Mesenchymal stem cell (in vitro differentiated cells and primary cell): ENCODE results near the gene SLIT3.

Source experiments
- DNase-seq: peaks from one replicate; pipeline ENCODE4 v3.0.0-alpha.2; 2013
- H2AFZ ChIP-seq: one replicate; pipeline ENCODE4 v1.6.1; 2013; ENCODE audit warnings: low read depth, mild to moderate bottlenecking, control low read depth, inconsistent platforms, low read length, moderate library complexity
- H2AK5ac ChIP-seq: 2 replicates; pipeline ENCODE4 v1.6.1; 2013; ENCODE audit warnings: low read length, moderate library complexity, mild to moderate bottlenecking, inconsistent platforms; ENCODE audit not compliant: severe bottlenecking
- H2BK120ac ChIP-seq: one replicate; pipeline ENCODE4 v1.6.1; 2013; ENCODE audit warnings: low read depth, mild to moderate bottlenecking, inconsistent platforms, low read length, moderate library complexity
- H2BK12ac ChIP-seq, 2 experiments: one replicate each; pipeline ENCODE4 v1.6.1; 2013; ENCODE audit warnings: inconsistent platforms in 2 of 2, low read length in 2 of 2, mild to moderate bottlenecking in 2 of 2, moderate library complexity in 2 of 2, control low read depth in 1 of 2
- H2BK15ac ChIP-seq: one replicate; pipeline ENCODE4 v1.6.1; 2013; ENCODE audit warnings: mild to moderate bottlenecking, low read depth, inconsistent platforms; ENCODE audit not compliant: poor library complexity, severe bottlenecking
- H2BK5ac ChIP-seq: 2 replicates; pipeline ENCODE4 v1.6.1; 2013; ENCODE audit warnings: low read depth, mild to moderate bottlenecking, low read length, control low read depth, inconsistent platforms; ENCODE audit not compliant: poor library complexity, severe bottlenecking
- H3K14ac ChIP-seq, 2 experiments: one replicate each; pipeline ENCODE4 v1.6.1; 2013; ENCODE audit warnings: inconsistent platforms in 2 of 2, low read length in 2 of 2, control low read depth in 1 of 2, mild to moderate bottlenecking in 1 of 2, moderate library complexity in 1 of 2
- H3K18ac ChIP-seq, 2 experiments: one replicate each; pipeline ENCODE4 v1.6.1; 2013; ENCODE audit warnings: inconsistent platforms in 2 of 2, low read length in 2 of 2, control low read depth in 1 of 2, low read depth in 1 of 2, mild to moderate bottlenecking in 1 of 2
- H3K23ac ChIP-seq, 2 experiments: one replicate each; pipeline ENCODE4 v1.6.1; 2013; ENCODE audit warnings: inconsistent platforms in 2 of 2, low read length in 2 of 2, mild to moderate bottlenecking in 2 of 2, moderate library complexity in 2 of 2, control low read depth in 1 of 2
- H3K27ac ChIP-seq: 2 replicates; pipeline ENCODE4 v1.5.1; 2013; ENCODE audit warnings: mild to moderate bottlenecking, moderate library complexity, low read length, control low read depth, inconsistent platforms; ENCODE audit not compliant: poor library complexity, severe bottlenecking
- H3K27me3 ChIP-seq, 2 experiments: 2 replicates each; pipeline versions ENCODE4 v1.6.1 to v1.7.0; 2013; ENCODE audit warnings: low read length in 2 of 2, mild to moderate bottlenecking in 2 of 2, moderate library complexity in 2 of 2, control low read depth in 1 of 2, inconsistent platforms in 1 of 2; ENCODE audit not compliant: control insufficient read depth in 1 of 2, insufficient read depth in 1 of 2
- H3K36me3 ChIP-seq, 2 experiments: 2 replicates each; pipeline versions ENCODE4 v1.6.1 to v1.7.0; 2013; ENCODE audit warnings: low read length in 2 of 2, control low read depth in 1 of 2, inconsistent platforms in 1 of 2, low read depth in 1 of 2, mild to moderate bottlenecking in 1 of 2; ENCODE audit not compliant: insufficient read depth in 2 of 2, control insufficient read depth in 1 of 2
- H3K4ac ChIP-seq, 2 experiments: one replicate each; pipeline ENCODE4 v1.6.1; 2013; ENCODE audit warnings: inconsistent platforms in 2 of 2, low read length in 2 of 2, mild to moderate bottlenecking in 2 of 2, moderate library complexity in 2 of 2, control low read depth in 1 of 2, low read depth in 1 of 2
- H3K4me1 ChIP-seq: 2 replicates; pipeline ENCODE4 v1.6.1; 2013; ENCODE audit warnings: low read depth, low read length, control low read depth; ENCODE audit not compliant: control insufficient read depth, insufficient read depth
- H3K4me2 ChIP-seq: 2 replicates; pipeline ENCODE4 v1.6.1; 2013; ENCODE audit warnings: low read length, mild to moderate bottlenecking, inconsistent platforms; ENCODE audit not compliant: poor library complexity, severe bottlenecking
- H3K4me3 ChIP-seq, 2 experiments: 2 replicates each; pipeline versions ENCODE4 v1.5.1 to v1.7.0; 2013; ENCODE audit warnings: low read length in 2 of 2, mild to moderate bottlenecking in 2 of 2, control low read depth in 1 of 2, low read depth in 1 of 2; ENCODE audit not compliant: insufficient read depth in 1 of 2
- H3K79me1 ChIP-seq: replicated peaks from 2 replicates; pipeline ENCODE4 v1.6.1; 2013; ENCODE audit warnings: mild to moderate bottlenecking, control low read depth, low read length, inconsistent platforms; ENCODE audit not compliant: poor library complexity, severe bottlenecking
- H3K9ac ChIP-seq: 2 replicates; pipeline ENCODE4 v1.7.0; 2013; ENCODE audit warnings: mild to moderate bottlenecking, low read length, moderate library complexity
- H3K9me3 ChIP-seq: 2 replicates; pipeline ENCODE4 v1.7.0; 2013; ENCODE audit warnings: mild to moderate bottlenecking, low read length; ENCODE audit not compliant: control insufficient read depth
- H4K8ac ChIP-seq: one replicate; pipeline ENCODE4 v1.6.1; 2013; ENCODE audit warnings: inconsistent platforms, mild to moderate bottlenecking, low read length, moderate library complexity
- H4K91ac ChIP-seq: one replicate; pipeline ENCODE4 v1.6.1; 2013; ENCODE audit warnings: mild to moderate bottlenecking, low read length, inconsistent platforms
- WGBS: methylation state at CpG from one replicate; pipeline ENCODE4 v1.1.7; 2013; ENCODE audit warnings: mixed read lengths; 5-methylcytosine and 5-hydroxymethylcytosine counted together

SLIT3 gene

DNA sequence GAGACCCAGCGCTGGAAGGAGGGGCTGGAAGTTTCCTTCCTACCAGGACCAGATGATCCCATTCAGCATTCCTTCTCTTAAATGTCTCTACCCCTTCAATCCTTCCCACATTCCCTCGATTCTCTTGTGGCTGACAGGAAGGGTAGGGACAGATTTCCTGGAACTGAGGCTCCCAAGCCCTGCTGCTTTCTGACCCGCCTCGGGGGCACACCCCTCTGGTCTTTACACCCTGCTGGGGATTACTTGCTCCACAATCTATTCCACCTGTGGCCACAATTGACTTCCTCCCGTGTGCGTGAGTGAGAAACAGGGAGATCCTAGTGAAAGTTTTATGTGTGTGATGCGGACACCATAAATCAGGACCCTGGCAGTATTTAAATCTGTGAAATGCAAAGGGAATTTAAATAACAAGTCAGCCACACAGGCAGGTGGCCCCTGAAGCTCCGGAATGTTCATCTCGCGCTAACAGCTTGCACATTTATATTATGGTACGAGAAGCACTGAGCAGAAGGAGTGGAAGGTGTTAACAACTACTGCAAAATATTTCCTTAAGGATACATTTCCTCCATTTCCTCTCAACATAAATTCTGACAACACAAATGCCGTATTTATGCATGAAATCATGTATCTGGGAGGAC is 237.5 kb downstream of the SLIT3 start:
- Histone ChIP-seq H2BK12ac (no peak overlapping the region), H3K27me3 (peaks cover 0 to 5% of the 10 kb centered on the region in 2 experiments), H4K91ac (no peak overlapping the region), H4K8ac (no peak overlapping the region), H3K4me1 (peaks cover 3% of the 10 kb centered on the region), H3K9ac (no peak overlapping the region), H3K4ac (no peak overlapping the region), H3K27ac (no peak overlapping the region), H3K4me2 (no peak overlapping the region), H2BK5ac (no peak overlapping the region), H3K4me3 (no peak overlapping the region), H3K79me1 (no peaks in the 10 kb centered on the region), H2BK15ac (no peak overlapping the region), H3K36me3 (peaks cover 0 to 45% of the 10 kb centered on the region in 2 experiments), H3K14ac (no peak overlapping the region), H3K23ac (no peak overlapping the region), H3K18ac (no peak overlapping the region), H2BK120ac (no peak overlapping the region), H3K9me3 (no peaks in the 10 kb centered on the region), H2AFZ (no peak overlapping the region), H2AK5ac (no peak overlapping the region)
- DNase-seq: no peak
- 56% methylated on average over 10 of the region's 12 CpGs for WGBS

DNA sequence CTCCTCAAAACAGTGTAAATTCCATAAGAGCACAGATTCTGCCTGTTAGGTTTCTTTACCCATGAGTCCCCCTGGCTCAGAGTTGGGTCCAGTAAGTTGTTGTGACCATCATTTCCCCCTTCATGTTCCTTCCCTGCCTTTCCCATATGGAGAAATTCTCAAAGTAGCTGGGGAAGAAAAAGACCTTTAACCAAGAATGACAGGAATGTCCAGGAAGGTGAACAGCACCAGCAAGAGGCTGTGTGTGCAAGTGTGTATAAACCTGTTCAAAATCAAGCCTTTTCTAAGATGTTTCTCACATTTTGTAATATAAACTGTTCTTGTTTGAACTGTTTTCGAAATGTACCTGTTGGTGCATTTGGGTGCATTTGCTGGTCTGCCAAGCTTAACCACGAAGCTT is 238.2 kb downstream of the SLIT3 start:
- H3K9ac ChIP-seq: no peak overlapping the region
- no peak overlapping the region for H3K4me2 ChIP-seq
- H4K91ac ChIP-seq: no peak overlapping the region
- H3K4ac ChIP-seq: no peak overlapping the region
- H2BK12ac ChIP-seq: no peak overlapping the region
- H3K9me3 ChIP-seq: no peaks in the 10 kb centered on the region
- H3K23ac ChIP-seq: no peak overlapping the region
- no peak overlapping the region for H2BK15ac ChIP-seq
- H3K4me3 ChIP-seq: no peak overlapping the region
- H4K8ac ChIP-seq: no peak overlapping the region
- no peaks in the 10 kb centered on the region for H3K79me1 ChIP-seq
- H3K36me3 ChIP-seq: peaks cover 0 to 51% of the 10 kb centered on the region in 2 experiments
- DNase-seq: no peak
- H2AFZ ChIP-seq: no peak overlapping the region
- peaks cover 3% of the 10 kb centered on the region for H3K4me1 ChIP-seq
- H2AK5ac ChIP-seq: no peak overlapping the region
- no peak overlapping the region for H2BK120ac ChIP-seq
- H3K14ac ChIP-seq: no peak overlapping the region
- WGBS: 54% methylated on average over 2 of the region's 2 CpGs
- H3K27ac ChIP-seq: no peak overlapping the region
- no peak overlapping the region for H3K18ac ChIP-seq
- H3K27me3 ChIP-seq: peaks cover 0 to 8% of the 10 kb centered on the region in 2 experiments
- H2BK5ac ChIP-seq: no peak overlapping the region

DNA sequence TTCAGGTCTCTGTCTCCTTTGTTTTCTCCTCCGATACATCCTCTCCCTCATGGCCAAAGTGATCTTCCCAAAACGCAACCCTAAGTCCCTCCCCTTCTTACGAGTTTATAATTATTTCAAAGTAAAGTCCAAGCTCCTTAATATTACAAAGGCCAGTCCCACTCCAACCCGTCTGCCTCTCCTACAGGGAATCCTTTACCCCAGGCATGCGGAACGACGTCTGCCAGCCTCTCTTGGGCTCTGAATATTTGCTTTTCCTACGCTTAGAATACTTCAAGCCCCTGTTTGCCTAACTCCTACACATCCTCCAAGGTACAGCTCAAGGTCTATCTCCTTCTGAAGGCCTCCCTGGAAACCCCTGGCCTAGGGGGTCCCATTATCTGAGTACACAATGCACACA is 246.4 kb downstream of the SLIT3 start:
- H3K27ac ChIP-seq: no peak overlapping the region
- no peak overlapping the region for H2BK12ac ChIP-seq
- H2AFZ ChIP-seq: no peak overlapping the region

DNA sequence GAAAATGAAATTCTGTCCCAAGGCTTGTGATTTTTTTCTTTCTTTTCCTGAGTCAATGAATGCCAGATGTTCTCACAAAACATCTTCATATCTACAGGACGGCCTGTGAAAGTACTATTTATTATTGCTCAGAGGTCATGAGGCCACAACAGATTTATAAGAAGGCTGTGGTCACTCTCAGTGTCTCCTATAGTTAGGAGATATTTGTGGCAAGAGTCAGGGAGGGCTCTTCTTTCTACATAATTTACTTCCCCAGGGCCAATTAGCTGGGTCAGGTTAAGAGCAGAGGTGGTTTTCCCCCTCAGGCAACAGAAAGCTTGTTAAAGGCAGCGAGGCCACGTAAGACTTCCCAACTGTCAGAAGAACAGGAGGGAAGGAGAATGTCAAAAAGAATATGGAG is 248.7 kb downstream of the SLIT3 start:
- no peaks in the 10 kb centered on the region for H3K9me3 ChIP-seq
- peaks cover 0 to 20% of the 10 kb centered on the region in 2 experiments for H3K36me3 ChIP-seq
- no peaks in the 10 kb centered on the region for H3K79me1 ChIP-seq
- H3K14ac ChIP-seq: no peak overlapping the region
- H2BK15ac ChIP-seq: no peak overlapping the region
- H2BK12ac ChIP-seq: no peak overlapping the region
- H3K18ac ChIP-seq: no peak overlapping the region
- no peak overlapping the region for H2AFZ ChIP-seq
- H3K23ac ChIP-seq: no peak overlapping the region
- peaks cover 2% of the 10 kb centered on the region for H3K4me1 ChIP-seq
- H3K9ac ChIP-seq: no peak overlapping the region
- H3K27ac ChIP-seq: no peak overlapping the region
- H3K4me3 ChIP-seq: no peak overlapping the region
- no peak overlapping the region for H3K4ac ChIP-seq
- no peak overlapping the region for H3K4me2 ChIP-seq
- H2BK120ac ChIP-seq: no peak overlapping the region
- H4K8ac ChIP-seq: no peak overlapping the region
- 43% methylated on average over 2 of the region's 3 CpGs for WGBS
- H3K27me3 ChIP-seq: peaks cover 0 to 3% of the 10 kb centered on the region in 2 experiments
- no peak overlapping the region for H2BK5ac ChIP-seq
- no peak for DNase-seq
- H2AK5ac ChIP-seq: no peak overlapping the region
- no peak overlapping the region for H4K91ac ChIP-seq

More for the DNA sequence above, 246.4 kb downstream of the SLIT3 start:
- Histone ChIP-seq H3K4me2 (no peak overlapping the region), H2BK15ac (no peak overlapping the region), H3K79me1 (no peaks in the 10 kb centered on the region), H4K8ac (no peak overlapping the region), H3K4me1 (no peaks in the 10 kb centered on the region), H3K14ac (no peak overlapping the region), H2BK5ac (no peak overlapping the region), H3K9ac (no peak overlapping the region), H3K27me3 (peaks cover 0 to 10% of the 10 kb centered on the region in 2 experiments), H3K23ac (no peak overlapping the region), H3K4ac (no peak overlapping the region), H3K36me3 (peaks cover 0 to 33% of the 10 kb centered on the region in 2 experiments), H2AK5ac (no peak overlapping the region), H4K91ac (no peak overlapping the region), H3K4me3 (no peak overlapping the region), H3K18ac (no peak overlapping the region), H3K9me3 (no peaks in the 10 kb centered on the region), H2BK120ac (no peak overlapping the region)
- DNase-seq: no peak
- 90% methylated on average over 8 of the region's 8 CpGs for WGBS
